ENCODE measurements around the gene MINDY1.

The MINDY1 gene

GRCh38 chr1:150965605-150966004, 41.1 kb downstream of the MINDY1 start:
- no peak for DNase-seq (ENCODE audit: low read depth in 2 of 2)

- DNase-seq (ENCODE audit: low read depth in 2 of 2) = no peak
Observed at GRCh38 chr1:150964164-150964489, 42.6 kb downstream of the MINDY1 start.

DNA sequence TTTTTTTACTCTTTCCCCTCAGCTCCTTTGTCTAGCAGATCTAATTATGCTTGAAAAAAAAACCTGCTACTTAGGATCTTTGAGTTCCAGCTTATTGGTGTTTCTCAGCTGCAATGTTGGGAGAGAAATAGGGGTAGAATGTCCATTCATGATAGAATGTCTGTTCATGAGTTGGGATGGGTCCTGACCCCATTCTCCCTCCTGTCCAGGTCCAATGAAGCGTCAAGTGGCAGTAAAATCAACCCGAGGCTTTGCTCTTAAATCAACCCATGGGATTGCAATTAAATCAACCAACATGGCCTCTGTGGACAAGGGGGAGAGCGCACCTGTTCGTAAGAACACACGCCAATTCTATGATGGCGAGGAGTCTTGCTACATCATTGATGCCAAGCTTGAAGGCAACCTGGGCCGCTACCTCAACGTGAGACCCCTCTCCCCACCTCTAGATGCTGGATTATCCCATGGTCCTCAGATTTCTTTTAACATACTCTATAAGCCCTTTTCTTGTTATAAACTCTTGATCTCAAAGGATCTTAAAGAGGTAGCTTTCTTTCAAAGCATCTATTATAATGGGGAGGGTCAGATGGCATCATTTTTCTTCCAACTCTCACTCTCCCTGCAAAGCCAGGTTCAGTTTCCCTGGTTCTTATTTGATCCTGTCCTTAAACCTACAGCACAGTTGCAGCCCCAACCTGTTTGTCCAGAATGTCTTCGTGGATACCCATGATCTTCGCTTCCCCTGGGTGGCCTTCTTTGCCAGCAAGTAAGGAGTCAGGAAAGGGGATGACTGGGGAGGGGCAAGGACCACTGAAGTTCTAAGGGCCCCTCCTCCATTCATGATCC, 43.2 kb downstream of the MINDY1 start:
- no peak for DNase-seq (ENCODE audit: low read depth in 2 of 2)

DNA sequence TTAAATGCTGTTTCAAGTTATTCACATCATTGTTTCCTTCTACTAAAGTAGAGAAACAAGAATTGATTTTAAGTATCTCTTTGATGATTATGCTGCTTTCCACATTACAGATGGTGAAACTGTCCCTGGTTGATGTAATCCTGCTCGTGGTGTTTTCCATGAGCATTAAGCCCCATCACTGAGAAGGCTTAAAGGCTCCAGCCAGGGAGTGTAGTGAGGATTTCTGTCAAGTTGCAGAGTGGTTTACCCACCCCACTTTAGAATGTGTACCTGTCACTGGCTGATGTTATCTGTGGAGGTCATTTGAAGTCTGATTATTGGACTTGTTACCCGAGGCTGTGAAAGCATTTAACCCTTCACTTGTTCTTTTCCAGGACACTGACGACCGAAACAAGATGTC, 44.9 kb downstream of the MINDY1 start:
- no peak for DNase-seq (ENCODE audit: low read depth in 2 of 2)

- no peak for DNase-seq (ENCODE audit: low read depth in 2 of 2)
Observed at GRCh38 chr1:150960646-150961045, 46.1 kb downstream of the MINDY1 start.

DNA sequence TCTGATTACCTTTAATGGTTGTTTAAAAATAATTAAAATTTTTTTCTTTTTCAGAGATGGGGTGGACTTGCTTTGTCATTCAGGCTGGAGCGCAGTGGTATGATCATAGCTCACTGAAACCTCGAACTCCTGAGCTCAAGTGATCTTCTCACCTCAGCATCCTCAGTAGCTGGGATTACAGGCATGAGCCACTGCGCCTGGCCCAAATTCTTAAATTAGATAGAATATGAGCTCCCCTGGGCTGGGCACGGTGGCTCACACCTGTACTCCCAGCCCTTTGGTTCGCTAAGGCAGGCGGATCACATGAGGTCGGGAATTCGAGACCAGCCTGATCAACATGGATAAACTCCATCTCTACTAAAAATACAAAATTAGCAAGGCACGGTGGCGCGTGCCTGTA, 49.0 kb downstream of the MINDY1 start:
- DNase-seq (ENCODE audit: low read depth in 2 of 2) = no peak

DNA sequence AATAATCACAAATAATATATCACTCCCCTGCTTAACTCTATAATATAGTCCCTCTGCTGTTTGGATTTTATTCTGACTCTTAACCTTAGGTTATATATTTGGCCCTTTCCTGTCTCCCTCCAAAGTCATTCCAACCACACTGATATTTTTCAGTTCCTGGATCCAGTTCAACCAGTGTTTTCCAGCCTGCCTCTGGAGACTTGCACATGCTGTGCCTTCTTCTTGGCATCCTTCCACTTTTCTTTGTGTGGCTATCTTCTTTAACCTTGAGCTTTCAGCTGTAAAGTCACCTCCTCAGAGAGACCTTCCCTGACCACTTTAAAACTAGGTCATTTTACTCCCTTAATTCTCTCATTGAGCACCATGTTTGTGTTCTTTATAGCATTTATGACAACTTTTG, 51.4 kb downstream of the MINDY1 start:
- DNase-seq (ENCODE audit: low read depth in 2 of 2) = no peak

GRCh38 chr1:150954708-150955107, 52.0 kb downstream of the MINDY1 start:
- DNase-seq (ENCODE audit: low read depth in 2 of 2) = no peak
